D721Med (cell line): ENCODE data around the gene COL25A1.
A peak's percentile ranks its signal among the peaks of the same experiment; 100 is the strongest.
"Not testable (repeated sequence)": the region's sequence is repeated elsewhere in the genome, so short reads cannot be mapped to it uniquely, and the experiment has no call there.

Experiments
- DNase-seq: peaks from one replicate; pipeline ENCODE4 v3.0.0; 2011; ENCODE audit warnings: low spot score; ENCODE audit not compliant: insufficient read length
- FAIRE-seq: peaks from 2 replicates; lab custom pipeline; 2011; peaks lifted over from hg19 to GRCh38; lab: Jason Lieb, UNC
- CTCF ChIP-seq: IDR thresholded peaks from 2 replicates; pipeline ENCODE4 v1.5.1; 2012; ENCODE audit warnings: mild to moderate bottlenecking, control low read depth; ENCODE audit not compliant: insufficient read depth; ENCODE audit errors: missing control alignments

COL25A1 gene

GRCh38 chr4:109076709-109077108 is 225.7 kb downstream of the COL25A1 start:
- DNase-seq, FAIRE-seq: not testable (repeated sequence)
- TF ChIP-seq CTCF = peak; percentile 1

GRCh38 chr4:109075621-109076020 is 226.8 kb downstream of the COL25A1 start:
- no peak for FAIRE-seq
- no peak for TF ChIP-seq CTCF
- DNase-seq = no peak

- FAIRE-seq (no peak), DNase-seq (no peak)
- no peak for TF ChIP-seq CTCF
Measured at GRCh38 chr4:109072595-109072994, 229.9 kb downstream of the COL25A1 start.

GRCh38 chr4:109070677-109071076 is 231.8 kb downstream of the COL25A1 start:
- not testable (repeated sequence) for FAIRE-seq

GRCh38 chr4:109067508-109068235 is 234.8 kb downstream of the COL25A1 start:
- FAIRE-seq (no peak), DNase-seq (no peak)
- no peak for TF ChIP-seq CTCF

More at GRCh38 chr4:109070677-109071076, 231.8 kb downstream of the COL25A1 start:
- not testable (repeated sequence) for DNase-seq

- FAIRE-seq (no peak), DNase-seq (no peak)
Measured at GRCh38 chr4:109065006-109065405, 237.5 kb downstream of the COL25A1 start.

GRCh38 chr4:109053257-109053656 is 249.2 kb downstream of the COL25A1 start:
- no peak for FAIRE-seq
- TF ChIP-seq CTCF = no peak
- no peak for DNase-seq

More at GRCh38 chr4:109065006-109065405, 237.5 kb downstream of the COL25A1 start:
- TF ChIP-seq CTCF = no peak
